ENCODE data around the gene ASF1B.

The ASF1B gene

DNA sequence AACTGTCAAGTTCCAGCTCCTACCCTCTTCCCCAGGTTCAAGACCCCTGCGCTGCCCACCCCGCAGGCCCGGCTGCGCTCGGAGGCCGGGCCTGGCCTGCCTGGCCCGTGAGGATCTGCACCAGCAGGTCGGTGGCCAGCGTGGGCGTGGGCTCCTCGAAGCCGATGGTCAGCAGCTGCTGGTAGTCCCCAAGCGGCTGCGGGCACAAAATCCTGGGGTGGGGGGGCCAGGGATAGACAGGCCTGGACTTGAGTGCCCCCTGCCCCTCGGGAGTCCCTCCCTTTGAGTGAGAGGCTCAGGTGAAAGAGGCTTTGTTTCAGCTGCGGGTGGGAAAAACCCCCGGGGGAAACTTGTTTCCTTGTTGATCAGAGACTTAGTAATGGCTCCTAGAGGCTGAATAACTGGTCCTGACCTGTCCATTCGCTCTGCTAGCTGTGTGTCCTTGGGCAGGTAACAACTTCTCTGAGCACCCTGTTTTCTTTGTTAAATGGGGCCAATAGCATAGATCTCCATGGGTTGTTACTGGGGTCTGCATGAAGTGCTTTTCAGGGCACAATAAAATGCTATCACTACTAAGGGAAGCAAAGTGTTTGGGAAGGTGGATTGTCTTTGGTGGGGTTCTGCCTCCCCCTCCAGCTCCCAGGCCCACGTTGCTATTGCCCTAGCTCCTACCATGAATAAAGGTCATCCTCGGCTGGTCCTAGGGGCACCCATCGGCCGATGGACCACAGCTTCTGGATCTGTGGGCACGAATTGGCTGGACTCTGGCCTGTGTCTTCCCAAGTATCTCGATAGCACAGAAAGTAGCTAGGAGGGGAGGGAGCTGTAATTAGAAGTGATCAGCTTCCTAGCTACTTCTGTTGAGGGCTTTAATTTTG is 54.4 kb downstream of the ASF1B start:
- DNase-seq = no peak

DNA sequence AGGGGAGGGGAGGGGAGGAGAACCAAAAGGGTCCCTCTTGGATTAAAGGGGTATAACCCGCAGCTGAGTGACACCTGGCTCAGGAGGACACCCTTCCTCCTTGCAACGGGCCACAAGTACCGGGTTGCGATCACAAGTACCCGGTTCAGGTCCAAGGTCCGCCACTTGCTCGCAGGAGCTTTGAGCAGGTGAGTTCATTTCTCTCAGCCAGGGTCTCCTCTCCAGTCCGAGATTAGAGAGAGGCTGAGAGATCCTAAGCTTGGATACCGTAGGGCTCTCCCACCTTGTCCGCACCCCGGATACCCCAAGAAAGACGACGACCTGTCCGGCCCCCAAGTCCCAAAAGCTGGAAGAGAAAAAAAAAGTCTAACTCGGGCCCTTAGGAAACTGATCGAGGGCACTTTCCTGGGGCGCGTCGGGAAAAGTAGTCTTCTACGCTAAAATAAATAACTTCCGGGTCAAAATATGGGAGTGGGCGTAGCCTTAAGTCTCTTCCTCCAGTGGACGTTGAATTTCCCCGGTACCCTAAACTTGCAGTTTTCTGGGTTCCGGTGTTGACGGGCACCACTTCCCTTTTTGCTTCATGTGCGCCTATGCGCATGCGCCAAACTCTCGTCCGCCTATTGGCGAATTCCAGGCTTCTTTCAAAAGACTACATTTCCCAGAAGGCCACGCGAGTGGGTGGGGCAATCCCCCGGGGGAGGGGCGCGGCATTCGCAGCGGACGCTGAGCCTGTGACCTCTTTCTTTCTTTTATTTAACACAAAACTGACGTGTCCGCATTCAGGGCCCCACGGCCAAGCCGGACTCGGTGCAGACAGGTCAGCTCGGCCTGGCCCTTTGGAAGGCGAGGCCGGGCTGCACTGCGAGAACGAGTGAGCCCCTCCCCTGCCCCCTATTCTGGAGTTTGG is 55.2 kb downstream of the ASF1B start:
- peak; percentile 100 for DNase-seq

DNA sequence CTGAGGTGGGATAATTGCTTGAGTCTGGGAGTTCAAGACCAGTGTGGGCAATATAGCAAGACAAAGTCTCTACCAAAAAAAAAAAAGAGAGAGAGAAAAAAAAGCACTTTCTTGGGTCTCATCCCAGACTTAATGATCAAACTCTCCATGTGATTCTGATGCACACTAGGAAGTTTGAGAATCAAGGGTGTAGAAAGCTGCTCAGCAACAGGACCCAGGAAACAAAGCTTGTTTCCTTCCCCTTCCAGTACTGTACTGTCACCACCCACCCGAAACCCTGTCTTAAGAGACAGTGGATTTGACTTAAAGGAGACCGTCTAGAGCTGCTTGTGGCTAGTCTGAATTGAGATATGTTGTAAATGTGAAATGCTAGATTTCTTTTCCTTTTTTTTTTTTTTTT is 58.0 kb downstream of the ASF1B start:
- no peak for DNase-seq

DNA sequence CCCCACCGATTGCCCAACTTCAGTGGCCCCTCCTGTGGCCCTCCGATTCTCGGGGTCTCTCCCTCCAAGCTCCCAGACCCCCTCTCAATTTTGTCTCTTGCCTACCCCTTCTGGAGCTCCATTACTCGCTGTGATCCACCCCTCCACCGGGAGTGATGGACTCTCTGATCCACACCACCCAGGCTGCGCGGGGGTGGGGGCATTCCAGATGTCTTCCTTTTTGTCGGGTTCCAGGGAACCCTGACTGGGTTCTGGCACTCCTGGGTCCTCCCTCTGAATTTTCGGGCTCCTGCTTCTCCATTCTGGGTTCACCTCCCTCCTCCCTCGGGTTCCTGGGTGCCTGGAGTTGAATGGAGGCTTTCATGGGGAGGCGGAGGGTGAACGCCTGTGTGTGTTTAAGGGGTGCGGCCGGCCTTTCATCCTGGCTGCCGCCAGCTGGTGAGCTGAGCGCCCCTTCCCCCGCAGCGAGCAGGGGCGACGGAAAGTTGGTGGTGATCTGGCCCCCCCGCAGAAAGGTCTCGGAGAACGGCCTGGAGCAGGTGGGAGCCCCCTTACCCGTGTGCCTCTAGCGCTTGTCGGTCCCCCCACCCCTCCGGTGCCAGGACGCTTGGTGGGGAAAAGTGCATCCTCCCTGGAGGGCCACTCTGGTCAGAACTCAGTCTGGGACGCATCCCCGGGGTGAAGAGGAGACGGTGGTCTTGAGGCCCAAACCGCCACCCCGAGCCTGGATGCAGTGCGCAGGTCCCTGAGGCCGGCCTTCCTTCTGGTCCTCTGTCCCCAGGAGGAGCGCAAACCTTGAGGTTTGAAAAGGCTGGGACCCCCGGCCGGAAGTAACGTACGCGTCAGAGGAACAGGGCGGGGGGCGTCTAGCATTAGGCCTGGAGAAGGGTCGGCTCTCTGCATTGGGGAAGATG is 62.2 kb downstream of the ASF1B start:
- no peak for DNase-seq

DNA sequence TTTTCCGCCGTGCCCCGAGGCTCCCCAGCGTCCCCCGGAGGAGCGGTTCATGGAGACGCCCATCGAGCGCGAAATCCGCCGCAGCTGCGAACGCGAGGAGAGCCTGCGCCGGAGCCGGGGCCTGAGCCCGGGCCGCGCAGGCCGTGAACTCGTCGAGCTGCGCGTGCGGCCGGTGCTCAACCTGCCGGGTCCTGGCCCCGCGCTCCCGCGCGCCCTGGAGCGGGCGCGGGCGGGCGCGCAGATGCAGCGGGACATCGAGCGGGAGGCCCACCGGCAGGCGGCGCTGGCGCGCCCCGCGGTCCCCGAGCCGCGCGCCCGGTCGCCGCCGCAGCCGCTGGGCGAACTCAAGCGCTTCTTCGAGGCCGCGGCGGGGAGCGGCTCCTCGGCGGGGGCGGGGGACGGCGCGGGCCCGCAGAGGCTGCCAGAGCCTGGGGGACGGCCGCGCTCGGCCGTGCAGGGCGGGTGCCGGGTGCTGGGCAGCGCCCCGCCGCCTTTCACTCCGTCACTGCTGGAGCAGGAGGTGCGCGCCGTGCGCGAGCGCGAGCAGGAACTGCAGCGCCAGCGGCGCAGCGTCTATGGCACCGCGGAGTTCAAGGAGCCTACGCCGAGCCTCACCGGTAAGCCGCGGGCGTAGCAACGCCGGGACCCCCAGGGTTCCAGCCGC is 63.0 kb downstream of the ASF1B start:
- peak; percentile 64 for DNase-seq

DNA sequence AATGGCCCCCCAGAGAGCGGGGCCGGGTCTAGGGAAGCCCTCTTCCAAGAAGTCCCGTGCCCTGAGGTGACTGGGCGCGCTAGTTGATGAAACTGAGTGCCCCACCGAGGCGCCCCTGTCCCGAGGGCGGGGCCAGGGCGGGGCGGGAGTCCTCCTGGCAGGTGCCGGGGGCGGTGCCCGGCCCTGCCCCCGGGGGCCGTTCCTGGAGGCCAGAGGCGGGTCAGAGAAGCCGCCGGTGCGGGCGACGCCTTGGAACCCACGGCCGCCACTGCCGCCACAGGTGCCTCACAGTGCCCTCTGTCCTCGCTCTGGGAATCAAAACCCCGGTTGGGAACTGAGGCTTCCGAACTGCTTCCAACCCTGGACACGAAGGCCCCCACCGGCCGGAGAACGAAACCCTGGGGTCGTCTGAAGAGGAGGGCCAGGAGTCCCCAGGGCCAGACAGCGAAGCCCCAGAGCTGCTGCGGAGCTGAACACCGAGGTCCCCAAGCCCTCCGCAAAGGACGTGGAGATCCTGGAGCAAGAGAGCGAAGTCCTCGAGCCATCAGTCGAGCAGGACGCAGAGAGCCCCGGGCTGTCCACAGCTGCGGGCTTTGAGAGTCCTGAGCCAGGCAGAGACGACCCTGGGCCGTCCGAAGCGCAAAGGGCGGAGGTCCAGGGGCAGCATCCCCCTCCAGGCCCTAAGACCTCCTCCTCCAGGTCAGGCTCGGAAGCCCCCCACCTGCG is 63.7 kb downstream of the ASF1B start, which contains the start of gene MISP3:
MISP3 (plus strand) TSS at position 252 of the 726 bp plus-strand sequence. CDS start 524 bp downstream, outside the sequence.
- DNase-seq = no peak

DNA sequence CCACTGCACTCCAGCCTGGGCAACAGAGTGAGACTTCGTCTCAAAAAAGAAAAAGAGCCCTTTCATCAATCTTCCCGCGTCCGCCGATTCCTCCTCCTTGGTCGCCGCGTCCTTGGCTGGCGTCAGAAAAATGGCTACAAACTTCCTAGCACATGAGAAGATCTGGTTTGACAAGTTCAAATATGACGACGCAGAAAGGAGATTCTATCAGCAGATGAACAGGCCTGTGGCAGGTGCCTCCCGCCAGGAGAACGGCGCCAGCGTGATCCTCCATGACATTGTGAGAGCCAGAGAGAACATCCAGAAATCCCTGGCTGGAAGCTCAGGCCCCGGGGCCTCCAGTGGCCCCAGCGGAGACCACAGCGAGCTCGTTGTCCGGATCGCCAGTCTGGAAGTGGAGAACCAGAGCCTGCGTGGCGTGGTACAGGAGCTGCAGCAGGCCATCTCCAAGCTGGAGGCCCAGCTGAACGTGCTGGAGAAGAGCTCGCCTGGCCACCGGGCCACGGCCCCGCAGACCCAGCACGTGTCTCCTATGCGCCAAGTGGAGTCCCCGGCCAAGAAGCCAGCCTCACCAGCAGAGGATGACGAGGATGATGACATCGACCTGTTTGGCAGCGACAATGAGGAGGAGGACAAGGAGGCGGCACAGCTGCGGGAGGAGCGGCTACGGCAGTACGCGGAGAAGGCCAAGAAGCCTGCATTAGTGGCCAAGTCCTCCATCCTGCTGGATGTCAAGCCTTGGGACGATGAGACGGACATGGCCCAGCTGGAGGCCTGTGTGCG is 65.9 kb downstream of the ASF1B start:
- DNase-seq = no peak

Data from effector CD4-positive, alpha-beta T cell (primary cell).